ENCODE measurements around the gene OSCP1. TPM values are rescaled to one million over a fixed set of nuclear protein-coding genes. Genes with fewer than 3 reads are reported as not detected.

The OSCP1 gene
- total and polyA plus RNA-seq, 2 donors (not counting 1 experiment from before 2014, with no cell fraction given) = 6.5 to 10.7 TPM

GRCh38 chr1:36432616-36433015 is 17.6 kb downstream of the OSCP1 start:
- TF ChIP-seq CTCF (conservative IDR thresholded peaks at IDR 0.05 in 1 of 2, IDR thresholded peaks at IDR 0.05 in 1 of 2; ENCODE audit: low read depth in 1 of 2, low read length in 2 of 2) = no peak
- TF ChIP-seq EZH2 (IDR thresholded peaks at IDR 0.05; ENCODE audit: low read length, missing control alignments) = no peak
- H3K9ac ChIP-seq (ENCODE audit: insufficient read depth, low read length) = no peak overlapping the region
- DNase-seq (ENCODE audit: low read depth in 2 of 2) = no peak
- no peaks in the 10 kb centered on the region for H3K9me3 ChIP-seq (ENCODE audit: control insufficient read depth, insufficient read depth, low read depth, low read length)
- H3K4me1 ChIP-seq (ENCODE audit: control insufficient read depth, extremely low read depth, insufficient read depth, low read length) = no peaks in the 10 kb centered on the region
- no peak overlapping the region for H3K4me2 ChIP-seq (ENCODE audit: extremely low read depth, insufficient read depth, low read length)
- no peaks in the 10 kb centered on the region for H3K79me2 ChIP-seq (ENCODE audit: control insufficient read depth, insufficient read depth, low read length)
- no peaks in the 10 kb centered on the region for H3K36me3 ChIP-seq (ENCODE audit: control insufficient read depth, insufficient read depth, low read length)
- no peaks in the 10 kb centered on the region for H3K27me3 ChIP-seq (ENCODE audit: control insufficient read depth, insufficient read depth, low read length)
- H3K4me3 ChIP-seq (replicated peaks in 1 of 4; ENCODE audit: control extremely low read depth in 1 of 4, insufficient read depth in 1 of 4, low read depth in 3 of 4, low read length in 4 of 4) = no peak overlapping the region
- no peak overlapping the region for H2AFZ ChIP-seq (ENCODE audit: low read length)
- no peak overlapping the region for H3K27ac ChIP-seq (ENCODE audit: insufficient read depth, low read length)
- H4K20me1 ChIP-seq (ENCODE audit: control insufficient read depth, extremely low read depth, insufficient read depth, low read length) = no peaks in the 10 kb centered on the region

GRCh38 chr1:36425791-36426190 is 24.5 kb downstream of the OSCP1 start:
- TF ChIP-seq EZH2 (IDR thresholded peaks at IDR 0.05; ENCODE audit: low read length, missing control alignments) (no peak), CTCF (conservative IDR thresholded peaks at IDR 0.05 in 1 of 2, IDR thresholded peaks at IDR 0.05 in 1 of 2; ENCODE audit: low read depth in 1 of 2, low read length in 2 of 2) (no peak)
- Histone ChIP-seq H3K36me3 (ENCODE audit: control insufficient read depth, insufficient read depth, low read length) (no peaks in the 10 kb centered on the region), H3K4me2 (ENCODE audit: extremely low read depth, insufficient read depth, low read length) (no peak overlapping the region), H3K27me3 (ENCODE audit: control insufficient read depth, insufficient read depth, low read length) (no peaks in the 10 kb centered on the region), H3K9ac (ENCODE audit: insufficient read depth, low read length) (no peak overlapping the region), H4K20me1 (ENCODE audit: control insufficient read depth, extremely low read depth, insufficient read depth, low read length) (no peaks in the 10 kb centered on the region), H3K79me2 (ENCODE audit: control insufficient read depth, insufficient read depth, low read length) (no peaks in the 10 kb centered on the region), H2AFZ (ENCODE audit: low read length) (no peak overlapping the region), H3K4me3 (replicated peaks in 1 of 4; ENCODE audit: control extremely low read depth in 1 of 4, insufficient read depth in 1 of 4, low read depth in 3 of 4, low read length in 4 of 4) (no peak overlapping the region), H3K27ac (ENCODE audit: insufficient read depth, low read length) (no peak overlapping the region), H3K9me3 (ENCODE audit: control insufficient read depth, insufficient read depth, low read depth, low read length) (no peaks in the 10 kb centered on the region), H3K4me1 (ENCODE audit: control insufficient read depth, extremely low read depth, insufficient read depth, low read length) (no peaks in the 10 kb centered on the region)
- DNase-seq (ENCODE audit: low read depth in 2 of 2) = no peak

GRCh38 chr1:36421649-36422048 is 28.6 kb downstream of the OSCP1 start:
- H3K9ac ChIP-seq (ENCODE audit: insufficient read depth, low read length) = no peak overlapping the region
- no peak overlapping the region for H3K27ac ChIP-seq (ENCODE audit: insufficient read depth, low read length)
- no peaks in the 10 kb centered on the region for H3K79me2 ChIP-seq (ENCODE audit: control insufficient read depth, insufficient read depth, low read length)
- no peaks in the 10 kb centered on the region for H3K9me3 ChIP-seq (ENCODE audit: control insufficient read depth, insufficient read depth, low read depth, low read length)
- no peak overlapping the region for H3K4me2 ChIP-seq (ENCODE audit: extremely low read depth, insufficient read depth, low read length)
- no peak for DNase-seq (ENCODE audit: low read depth in 2 of 2)
- H3K36me3 ChIP-seq (ENCODE audit: control insufficient read depth, insufficient read depth, low read length) = no peaks in the 10 kb centered on the region
- peaks cover 4% of the 10 kb centered on the region for H3K4me1 ChIP-seq (ENCODE audit: control insufficient read depth, extremely low read depth, insufficient read depth, low read length)
- H3K4me3 ChIP-seq (replicated peaks in 1 of 4; ENCODE audit: control extremely low read depth in 1 of 4, insufficient read depth in 1 of 4, low read depth in 3 of 4, low read length in 4 of 4) = no peak overlapping the region
- TF ChIP-seq EZH2 (IDR thresholded peaks at IDR 0.05; ENCODE audit: low read length, missing control alignments) = no peak
- TF ChIP-seq CTCF (conservative IDR thresholded peaks at IDR 0.05 in 1 of 2, IDR thresholded peaks at IDR 0.05 in 1 of 2; ENCODE audit: low read depth in 1 of 2, low read length in 2 of 2) = no peak
- H2AFZ ChIP-seq (ENCODE audit: low read length) = no peak overlapping the region
- no peaks in the 10 kb centered on the region for H4K20me1 ChIP-seq (ENCODE audit: control insufficient read depth, extremely low read depth, insufficient read depth, low read length)
- H3K27me3 ChIP-seq (ENCODE audit: control insufficient read depth, insufficient read depth, low read length) = no peaks in the 10 kb centered on the region

Data from fibroblast of lung (primary cell).